ENCODE results near the gene ITM2B.

- TF ChIP-seq, protein P1, sequence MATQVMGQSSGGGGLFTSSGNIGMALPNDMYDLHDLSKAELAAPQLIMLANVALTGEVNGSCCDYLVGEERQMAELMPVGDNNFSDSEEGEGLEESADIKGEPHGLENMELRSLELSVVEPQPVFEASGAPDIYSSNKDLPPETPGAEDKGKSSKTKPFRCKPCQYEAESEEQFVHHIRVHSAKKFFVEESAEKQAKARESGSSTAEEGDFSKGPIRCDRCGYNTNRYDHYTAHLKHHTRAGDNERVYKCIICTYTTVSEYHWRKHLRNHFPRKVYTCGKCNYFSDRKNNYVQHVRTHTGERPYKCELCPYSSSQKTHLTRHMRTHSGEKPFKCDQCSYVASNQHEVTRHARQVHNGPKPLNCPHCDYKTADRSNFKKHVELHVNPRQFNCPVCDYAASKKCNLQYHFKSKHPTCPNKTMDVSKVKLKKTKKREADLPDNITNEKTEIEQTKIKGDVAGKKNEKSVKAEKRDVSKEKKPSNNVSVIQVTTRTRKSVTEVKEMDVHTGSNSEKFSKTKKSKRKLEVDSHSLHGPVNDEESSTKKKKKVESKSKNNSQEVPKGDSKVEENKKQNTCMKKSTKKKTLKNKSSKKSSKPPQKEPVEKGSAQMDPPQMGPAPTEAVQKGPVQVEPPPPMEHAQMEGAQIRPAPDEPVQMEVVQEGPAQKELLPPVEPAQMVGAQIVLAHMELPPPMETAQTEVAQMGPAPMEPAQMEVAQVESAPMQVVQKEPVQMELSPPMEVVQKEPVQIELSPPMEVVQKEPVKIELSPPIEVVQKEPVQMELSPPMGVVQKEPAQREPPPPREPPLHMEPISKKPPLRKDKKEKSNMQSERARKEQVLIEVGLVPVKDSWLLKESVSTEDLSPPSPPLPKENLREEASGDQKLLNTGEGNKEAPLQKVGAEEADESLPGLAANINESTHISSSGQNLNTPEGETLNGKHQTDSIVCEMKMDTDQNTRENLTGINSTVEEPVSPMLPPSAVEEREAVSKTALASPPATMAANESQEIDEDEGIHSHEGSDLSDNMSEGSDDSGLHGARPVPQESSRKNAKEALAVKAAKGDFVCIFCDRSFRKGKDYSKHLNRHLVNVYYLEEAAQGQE (IDR thresholded peaks at IDR 0.05; ENCODE audit: low read depth): no peak
- no peak for TF ChIP-seq RAD21 (IDR thresholded peaks at IDR 0.05; ENCODE audit: low read depth)
Measured at GRCh38 chr13:48302871-48303358, 69.9 kb downstream of the ITM2B start.
